Activated naive CD8-positive, alpha-beta T cell treated with anti-CD3 and anti-CD28 coated beads for 36 hours (primary cell): ENCODE measurements around the gene SLC15A2. TPM values are rescaled to one million over a fixed set of nuclear protein-coding genes. Genes with fewer than 3 reads are reported as not detected.
"Not testable (repeated sequence)": the region's sequence is repeated elsewhere in the genome, so short reads cannot be mapped to it uniquely, and the experiment has no call there.

Source experiments
- DNase-seq: peaks from one replicate; pipeline ENCODE4 v3.0.0; 2021
- H3K27ac Mint-ChIP-seq: one replicate; pipeline ENCODE4 v1.8.0; 2022; ENCODE audit warnings: mild to moderate bottlenecking, moderate library complexity, mixed read lengths
- H3K27me3 Mint-ChIP-seq: one replicate; pipeline ENCODE4 v1.8.0; 2022; ENCODE audit warnings: mild to moderate bottlenecking, mixed read lengths
- H3K36me3 Mint-ChIP-seq: one replicate; pipeline ENCODE4 v1.8.0; 2021; ENCODE audit warnings: mild to moderate bottlenecking, mixed read lengths
- H3K4me1 Mint-ChIP-seq: one replicate; pipeline ENCODE4 v1.8.0; 2021; ENCODE audit warnings: mixed read lengths
- H3K4me3 Mint-ChIP-seq: one replicate; pipeline ENCODE4 v1.8.0; 2022; ENCODE audit warnings: mild to moderate bottlenecking, moderate library complexity, mixed read lengths
- H3K9me3 Mint-ChIP-seq: one replicate; pipeline ENCODE4 v1.8.0; 2022; ENCODE audit warnings: mixed read lengths
- total RNA-seq, 2 experiments: library from RNA; stranded (reverse); gene quantifications; one replicate each; pipeline ENCODE4 v1.2.3, GENCODE V29; 2021

SLC15A2 gene
- total RNA-seq = 1 to 10 TPM in 1 of 2 experiments, under 1 TPM in 1; 0.74 to 1.5 TPM

- Mint-ChIP-seq H3K4me3 (no peak within 1 kb of the TSS), H3K27me3 (no peaks in the 10 kb centered on the region), H3K9me3 (no peaks in the 10 kb centered on the region), H3K36me3 (peaks cover 2% of the 10 kb centered on the region), H3K4me1 (no peaks in the 10 kb centered on the region), H3K27ac (no peak within 1 kb of the TSS)
- DNase-seq = no peak
Measured at GRCh38 chr3:121894301-121894990, at the start of gene SLC15A2. SLC15A2 (plus strand) TSS chr3:121894401; CDS start chr3:121894477, 76 bp downstream.

GRCh38 chr3:121844892-121845291 lies 49.3 kb upstream of the SLC15A2 start:
- H3K36me3 Mint-ChIP-seq = peaks cover 2% of the 10 kb centered on the region
- H3K9me3 Mint-ChIP-seq = no peaks in the 10 kb centered on the region
- no peaks in the 10 kb centered on the region for H3K4me1 Mint-ChIP-seq
- H3K4me3 Mint-ChIP-seq = no peak overlapping the region
- no peaks in the 10 kb centered on the region for H3K27me3 Mint-ChIP-seq
- no peak overlapping the region for H3K27ac Mint-ChIP-seq
- no peak for DNase-seq

GRCh38 chr3:121852256-121852655 lies 41.9 kb upstream of the SLC15A2 start:
- DNase-seq = no peak
- Mint-ChIP-seq H3K36me3 (peaks cover 4% of the 10 kb centered on the region), H3K27me3 (no peaks in the 10 kb centered on the region), H3K4me1 (no peaks in the 10 kb centered on the region), H3K4me3 (no peak overlapping the region), H3K9me3 (no peaks in the 10 kb centered on the region), H3K27ac (no peak overlapping the region)

GRCh38 chr3:121855555-121855954 lies 38.6 kb upstream of the SLC15A2 start:
- Mint-ChIP-seq H3K27me3 (no peaks in the 10 kb centered on the region), H3K27ac (no peak overlapping the region), H3K9me3 (no peaks in the 10 kb centered on the region), H3K4me1 (no peaks in the 10 kb centered on the region), H3K4me3 (no peak overlapping the region), H3K36me3 (peaks cover 26% of the 10 kb centered on the region)
- no peak for DNase-seq

GRCh38 chr3:121857778-121858177 lies 36.4 kb upstream of the SLC15A2 start:
- not testable (repeated sequence) for DNase-seq

GRCh38 chr3:121863247-121863646 lies 31.0 kb upstream of the SLC15A2 start:
- H3K36me3 Mint-ChIP-seq = peaks cover 51% of the 10 kb centered on the region
- not testable (repeated sequence) for H3K4me3 Mint-ChIP-seq, H3K9me3 Mint-ChIP-seq, H3K27ac Mint-ChIP-seq, H3K4me1 Mint-ChIP-seq, DNase-seq, H3K27me3 Mint-ChIP-seq

More at GRCh38 chr3:121857778-121858177, 36.4 kb upstream of the SLC15A2 start:
- H3K9me3 Mint-ChIP-seq, H3K4me3 Mint-ChIP-seq, H3K27ac Mint-ChIP-seq, H3K27me3 Mint-ChIP-seq, H3K4me1 Mint-ChIP-seq: not testable (repeated sequence)
- peaks cover 43% of the 10 kb centered on the region for H3K36me3 Mint-ChIP-seq

- H3K27me3 Mint-ChIP-seq = no peaks in the 10 kb centered on the region
- H3K36me3 Mint-ChIP-seq = peaks cover 46% of the 10 kb centered on the region
- H3K27ac Mint-ChIP-seq = no peak overlapping the region
- DNase-seq = no peak
- no peak overlapping the region for H3K4me3 Mint-ChIP-seq
- no peaks in the 10 kb centered on the region for H3K4me1 Mint-ChIP-seq
- no peaks in the 10 kb centered on the region for H3K9me3 Mint-ChIP-seq
Measured at GRCh38 chr3:121863801-121864200, 30.4 kb upstream of the SLC15A2 start.

- Mint-ChIP-seq H3K4me1 (no peaks in the 10 kb centered on the region), H3K36me3 (peaks cover 22% of the 10 kb centered on the region), H3K9me3 (no peaks in the 10 kb centered on the region), H3K4me3 (no peak overlapping the region), H3K27me3 (no peaks in the 10 kb centered on the region), H3K27ac (no peak overlapping the region)
- no peak for DNase-seq
Measured at GRCh38 chr3:121869736-121870135, 24.5 kb upstream of the SLC15A2 start.

- Mint-ChIP-seq H3K4me3 (no peak overlapping the region), H3K27me3 (no peaks in the 10 kb centered on the region), H3K9me3 (no peaks in the 10 kb centered on the region), H3K36me3 (peaks cover 22% of the 10 kb centered on the region), H3K4me1 (no peaks in the 10 kb centered on the region), H3K27ac (no peak overlapping the region)
- no peak for DNase-seq
Measured at GRCh38 chr3:121870717-121871116, 23.5 kb upstream of the SLC15A2 start.

- Mint-ChIP-seq H3K4me3 (no peak overlapping the region), H3K36me3 (peaks cover 15% of the 10 kb centered on the region)
Measured at GRCh38 chr3:121871430-121871829, 22.8 kb upstream of the SLC15A2 start.

GRCh38 chr3:121878411-121878810 lies 15.8 kb upstream of the SLC15A2 start:
- no peaks in the 10 kb centered on the region for H3K9me3 Mint-ChIP-seq
- peaks cover 1% of the 10 kb centered on the region for H3K4me1 Mint-ChIP-seq
- no peaks in the 10 kb centered on the region for H3K27me3 Mint-ChIP-seq
- H3K27ac Mint-ChIP-seq = no peak overlapping the region
- peaks cover 5% of the 10 kb centered on the region for H3K36me3 Mint-ChIP-seq
- H3K4me3 Mint-ChIP-seq = no peak overlapping the region
- no peak for DNase-seq

More at GRCh38 chr3:121871430-121871829, 22.8 kb upstream of the SLC15A2 start:
- Mint-ChIP-seq H3K9me3 (no peaks in the 10 kb centered on the region), H3K4me1 (no peaks in the 10 kb centered on the region), H3K27me3 (no peaks in the 10 kb centered on the region), H3K27ac (no peak overlapping the region)
- DNase-seq = no peak

- H3K9me3 Mint-ChIP-seq = no peaks in the 10 kb centered on the region
- peaks cover 1% of the 10 kb centered on the region for H3K4me1 Mint-ChIP-seq
- no peak for DNase-seq
- no peaks in the 10 kb centered on the region for H3K27me3 Mint-ChIP-seq
- no peak overlapping the region for H3K4me3 Mint-ChIP-seq
- H3K27ac Mint-ChIP-seq = no peak overlapping the region
- H3K36me3 Mint-ChIP-seq = peaks cover 1% of the 10 kb centered on the region
Measured at GRCh38 chr3:121883507-121883906, 10.7 kb upstream of the SLC15A2 start.

- Mint-ChIP-seq H3K27me3 (no peaks in the 10 kb centered on the region), H3K4me3 (no peak overlapping the region), H3K27ac (no peak overlapping the region), H3K36me3 (peaks cover 1% of the 10 kb centered on the region), H3K9me3 (no peaks in the 10 kb centered on the region), H3K4me1 (no peaks in the 10 kb centered on the region)
- DNase-seq = no peak
Measured at GRCh38 chr3:121885386-121885785, 8.8 kb upstream of the SLC15A2 start.

GRCh38 chr3:121895121-121895520 lies 920 bp downstream of the SLC15A2 start:
- no peak overlapping the region for H3K4me3 Mint-ChIP-seq
- no peaks in the 10 kb centered on the region for H3K9me3 Mint-ChIP-seq
- H3K36me3 Mint-ChIP-seq = peaks cover 2% of the 10 kb centered on the region
- no peak overlapping the region for H3K27ac Mint-ChIP-seq
- no peaks in the 10 kb centered on the region for H3K4me1 Mint-ChIP-seq
- no peaks in the 10 kb centered on the region for H3K27me3 Mint-ChIP-seq
- DNase-seq = no peak

GRCh38 chr3:121895736-121896135 lies 1.5 kb downstream of the SLC15A2 start:
- Mint-ChIP-seq H3K27ac (no peak overlapping the region), H3K27me3 (no peaks in the 10 kb centered on the region), H3K9me3 (no peaks in the 10 kb centered on the region), H3K36me3 (peaks cover 2% of the 10 kb centered on the region), H3K4me3 (no peak overlapping the region), H3K4me1 (no peaks in the 10 kb centered on the region)
- no peak for DNase-seq

- Mint-ChIP-seq H3K9me3 (no peaks in the 10 kb centered on the region), H3K27me3 (no peaks in the 10 kb centered on the region), H3K4me3 (no peak overlapping the region), H3K4me1 (no peaks in the 10 kb centered on the region), H3K27ac (no peak overlapping the region), H3K36me3 (peaks cover 5% of the 10 kb centered on the region)
- DNase-seq = no peak
Measured at GRCh38 chr3:121896823-121897222, 2.6 kb downstream of the SLC15A2 start.
